Common myeloid progenitor, CD34-positive (primary cell): ENCODE data around the gene RPL13.

Source experiments
- CTCF ChIA-PET: fragments of 350-600 bp; sonication (Branson Sonifier 250); formaldehyde crosslinking; loops from one replicate; lab custom pipeline; 2021; ENCODE audit warnings: antibody characterized with exemption; lab: Charles Lee
- POLR2A ChIA-PET: fragments of 350-600 bp; sonication (Branson Sonifier 250); formaldehyde crosslinking; loops from one replicate; lab custom pipeline; 2021; ENCODE audit warnings: antibody characterized with exemption; lab: Charles Lee
- DNase-seq, 3 donors: peaks; one replicate each; pipeline versions ENCODE4 v3.0.0 to v3.0.0-alpha.2; 2013
- H3K27ac ChIP-seq, 2 experiments: 1 replicate in 1 of 2; 2 replicates in 1 of 2; pipeline ENCODE4 v1.7.0; 2013; ENCODE audit warnings: inconsistent platforms in 2 of 2, low read length in 2 of 2, mild to moderate bottlenecking in 2 of 2, low read depth in 1 of 2, moderate library complexity in 1 of 2; ENCODE audit not compliant: severe bottlenecking in 2 of 2, insufficient read depth in 1 of 2, poor library complexity in 1 of 2
- H3K27me3 ChIP-seq, 5 experiments: replicated peaks in 2 of 5; 1 replicate in 3 of 5; 2 replicates in 2 of 5; pipeline versions ENCODE4 v1.6.1 to v1.7.0; 2013; ENCODE audit warnings: low read length in 4 of 5, mild to moderate bottlenecking in 2 of 5, moderate library complexity in 2 of 5, inconsistent platforms in 1 of 5; ENCODE audit not compliant: insufficient read depth in 5 of 5, control insufficient read depth in 4 of 5
- H3K36me3 ChIP-seq, 4 experiments: 1 replicate in 2 of 4; 2 replicates in 2 of 4; pipeline versions ENCODE4 v1.6.1 to v1.7.0; 2013; ENCODE audit warnings: low read length in 3 of 4, control low read depth in 1 of 4, mild to moderate bottlenecking in 1 of 4; ENCODE audit not compliant: control insufficient read depth in 4 of 4, insufficient read depth in 4 of 4
- H3K4me1 ChIP-seq, 4 experiments: 1 replicate in 3 of 4; 2 replicates in 1 of 4; pipeline versions ENCODE4 v1.6.1 to v1.7.1; 2013; ENCODE audit warnings: low read length in 3 of 4, mild to moderate bottlenecking in 3 of 4, control low read depth in 1 of 4, inconsistent platforms in 1 of 4, moderate library complexity in 1 of 4; ENCODE audit not compliant: control insufficient read depth in 4 of 4, insufficient read depth in 4 of 4; ENCODE audit errors: control extremely low read depth in 1 of 4
- H3K4me3 ChIP-seq, 7 experiments: 1 replicate in 4 of 7; 2 replicates in 3 of 7; pipeline versions ENCODE4 v1.5.1 to v1.7.0; 2013; ENCODE audit warnings: mild to moderate bottlenecking in 7 of 7, low read length in 6 of 7, moderate library complexity in 6 of 7, inconsistent platforms in 2 of 7, low read depth in 2 of 7, control low read depth in 1 of 7; ENCODE audit not compliant: insufficient read depth in 4 of 7, control insufficient read depth in 1 of 7; ENCODE audit errors: extremely low read depth in 1 of 7
- H3K9me3 ChIP-seq, 5 experiments: 1 replicate in 4 of 5; 2 replicates in 1 of 5; pipeline versions ENCODE4 v1.6.1 to v1.7.1; 2013; ENCODE audit warnings: low read length in 4 of 5, mild to moderate bottlenecking in 2 of 5, inconsistent platforms in 1 of 5, low read depth in 1 of 5, moderate library complexity in 1 of 5; ENCODE audit not compliant: control insufficient read depth in 4 of 5, insufficient read depth in 2 of 5; ENCODE audit errors: control extremely low read depth in 1 of 5
- WGBS: methylation state at CpG from one replicate; pipeline ENCODE4 v1.1.5; 2013; ENCODE audit not compliant: insufficient coverage; 5-methylcytosine and 5-hydroxymethylcytosine counted together

Gene RPL13

GRCh38 chr16:89599451-89599858 is 39.0 kb downstream of the RPL13 start:
- Histone ChIP-seq H3K27me3 (no peaks in the 10 kb centered on the region), H3K4me3 (no peak overlapping the region), H3K36me3 (no peaks in the 10 kb centered on the region), H3K9me3 (no peaks in the 10 kb centered on the region), H3K4me1 (peaks cover 0 to 15% (median 10%) of the 10 kb centered on the region in 4 experiments), H3K27ac (no peak overlapping the region)
- DNase-seq, result peak in 2 of 3 donors; percentile 30 to 33
- POLR2A ChIA-PET, result no interaction called here
- CTCF ChIA-PET, result interaction anchor here (0.8 to 1.9 kb wide), 2 partner anchors 9 to 34 kb away, joined by 3 to 7 read pairs; no protein-coding TSS in a partner anchor
- WGBS, result 51% methylated on average over 7 of the region's 8 CpGs

- DNase-seq, result no peak
- Histone ChIP-seq H3K27me3 (no peaks in the 10 kb centered on the region), H3K36me3 (no peaks in the 10 kb centered on the region), H3K27ac (no peak overlapping the region), H3K4me3 (no peak overlapping the region), H3K4me1 (peaks cover 0 to 15% (median 10%) of the 10 kb centered on the region in 4 experiments), H3K9me3 (no peaks in the 10 kb centered on the region)
- WGBS, result 98% methylated on average over 10 of the region's 10 CpGs
- POLR2A ChIA-PET, result no interaction called here
- CTCF ChIA-PET, result interaction anchor here (0.8 to 1.9 kb wide), 3 partner anchors 9 to 33 kb away, joined by 3 to 7 read pairs (median 3); no protein-coding TSS in a partner anchor
These were observed 39.4 kb downstream of the RPL13 start for GRCh38 chr16:89599902-89600301.

GRCh38 chr16:89600427-89600826 is 39.9 kb downstream of the RPL13 start:
- Histone ChIP-seq H3K27ac (no peak overlapping the region), H3K4me3 (no peak overlapping the region), H3K27me3 (no peaks in the 10 kb centered on the region), H3K9me3 (no peaks in the 10 kb centered on the region), H3K4me1 (peaks cover 0 to 15% (median 10%) of the 10 kb centered on the region in 4 experiments), H3K36me3 (no peaks in the 10 kb centered on the region)
- CTCF ChIA-PET, result interaction anchor here (0.9 to 1.9 kb wide), 3 partner anchors 8 to 11 kb away, joined by 3 to 7 read pairs (median 3); no protein-coding TSS in a partner anchor
- DNase-seq, result no peak
- 88% methylated on average over 12 of the region's 12 CpGs for WGBS
- POLR2A ChIA-PET, result no interaction called here

GRCh38 chr16:89600956-89601355 is 40.5 kb downstream of the RPL13 start:
- ChIA-PET CTCF (interaction anchor here (0.9 to 1.9 kb wide), 3 partner anchors 8 to 11 kb away, joined by 3 to 7 read pairs (median 3); no protein-coding TSS in a partner anchor), POLR2A (no interaction called here)
- no peak overlapping the region for H3K4me3 ChIP-seq
- H3K9me3 ChIP-seq, result no peaks in the 10 kb centered on the region
- WGBS, result 88% methylated on average over 3 of the region's 8 CpGs
- peaks cover 0 to 15% (median 10%) of the 10 kb centered on the region in 4 experiments for H3K4me1 ChIP-seq
- H3K27me3 ChIP-seq, result no peaks in the 10 kb centered on the region
- H3K27ac ChIP-seq, result no peak overlapping the region
- H3K36me3 ChIP-seq, result no peaks in the 10 kb centered on the region
- DNase-seq, result no peak

- no peak for DNase-seq
- Histone ChIP-seq H3K9me3 (no peaks in the 10 kb centered on the region), H3K27me3 (no peaks in the 10 kb centered on the region), H3K4me3 (no peak overlapping the region), H3K4me1 (peaks cover 0 to 15% (median 10%) of the 10 kb centered on the region in 4 experiments), H3K27ac (no peak overlapping the region), H3K36me3 (no peaks in the 10 kb centered on the region)
- POLR2A ChIA-PET, result no interaction called here
- WGBS, result 73% methylated on average over 22 of the region's 22 CpGs
- CTCF ChIA-PET, result interaction anchor here (0.5 to 1.6 kb wide), 5 partner anchors 11 to 43 kb away, joined by 3 to 6 read pairs (median 3); partner anchors contain the start of genes CPNE7 and DPEP1
These were observed 41.4 kb downstream of the RPL13 start for GRCh38 chr16:89601906-89602272.

- Histone ChIP-seq H3K9me3 (no peaks in the 10 kb centered on the region), H3K4me3 (peak overlapping the region in 3 of 7 experiments; percentile 11 to 33 (median 25)), H3K27ac (no peak overlapping the region), H3K4me1 (peaks cover 0 to 15% (median 10%) of the 10 kb centered on the region in 4 experiments), H3K36me3 (no peaks in the 10 kb centered on the region), H3K27me3 (no peaks in the 10 kb centered on the region)
- 1% methylated on average over 15 of the region's 22 CpGs for WGBS
- DNase-seq, result peak; percentile 56 to 82 (median 74)
- ChIA-PET CTCF (interaction anchor here (0.5 to 1.6 kb wide), 5 partner anchors 11 to 87 kb away, joined by 3 to 6 read pairs (median 3); partner anchors contain the start of genes CPNE7 and DPEP1), POLR2A (interaction anchor here (0.6 kb wide), 1 partner anchor 32 kb away, joined by 3 read pairs; no protein-coding TSS in a partner anchor)
These were observed 41.9 kb downstream of the RPL13 start for GRCh38 chr16:89602273-89602951.
